K562 (cell line): ENCODE measurements around the gene MTERF4.
A peak's percentile ranks its signal among the peaks of the same experiment; 100 is the strongest.

Experiments used
- BHLHE40 ChIP-seq: IDR thresholded peaks from 2 replicates; pipeline ENCODE4 v1.6.1; 2011; ENCODE audit warnings: low read length, improper control_type of control experiment
- ETV6 ChIP-seq, 3 experiments: fragments of 150-350 bp in 1 of 3; sonication (generic) in 1 of 3; formaldehyde crosslinking in 1 of 3; IDR thresholded peaks; 2 replicates each; pipeline versions ENCODE4 v1.6.1 to v1.8.0; 2014 to 2022; ENCODE audit warnings: borderline replicate concordance in 2 of 3, low read depth in 2 of 3, antibody characterized with exemption in 1 of 3, low read length in 1 of 3, mild to moderate bottlenecking in 1 of 3, missing genetic modification reagents in 1 of 3
- EZH2 ChIP-seq: IDR thresholded peaks from 2 replicates; pipeline ENCODE4 v1.6.1; 2012; ENCODE audit warnings: low read depth, mild to moderate bottlenecking, inconsistent platforms, low read length, borderline replicate concordance
- HMGN3 ChIP-seq: IDR thresholded peaks from 2 replicates; pipeline ENCODE4 v1.6.1; 2011; ENCODE audit warnings: borderline replicate concordance, low read depth, mild to moderate bottlenecking, mixed read lengths, low read length; ENCODE audit not compliant: insufficient read length; ENCODE audit errors: extremely low read depth
- ID3 ChIP-seq, 2 experiments: fragments of 250-450 bp in 1 of 2; fragments of 450-650 bp in 1 of 2; sonication (Bioruptor Pico) in 1 of 2; IDR thresholded peaks; 2 replicates each; pipeline versions ENCODE4 v1.6.1 to v1.8.0; 2016 to 2021; ENCODE audit warnings: mild to moderate bottlenecking in 2 of 2, moderate library complexity in 2 of 2, missing compliant biosample characterization in 1 of 2, missing genetic modification characterization in 1 of 2
- NBN ChIP-seq: fragments of 450-650 bp; IDR thresholded peaks from 2 replicates; pipeline ENCODE4 v1.6.1; 2016; ENCODE audit warnings: low read depth, mild to moderate bottlenecking
- RCOR1 ChIP-seq, 2 experiments: IDR thresholded peaks; 2 replicates each; pipeline ENCODE4 v1.6.1; 2012; ENCODE audit warnings: low read depth in 2 of 2, low read length in 2 of 2, borderline replicate concordance in 1 of 2, improper control_type of control experiment in 1 of 2

GRCh38 chr2:241149925-241150659 is 48.0 kb upstream of the MTERF4 start, which contains the start of gene PPP1R7:
- TF ChIP-seq ETV6 (IDR thresholded peaks at IDR 0.05; ENCODE audit: borderline replicate concordance in 1 of 2, low read depth in 2 of 2, low read length in 1 of 2), result no peak
- TF ChIP-seq ETV6 (CRISPR knock-in tag; IDR thresholded peaks at IDR 0.05; ENCODE audit: borderline replicate concordance), result no peak
- TF ChIP-seq BHLHE40, result no peak
- TF ChIP-seq RCOR1 (IDR thresholded peaks at IDR 0.05; ENCODE audit: borderline replicate concordance in 1 of 2, low read depth in 2 of 2, low read length in 2 of 2), result peak in 1 of 2 experiments; percentile 52; a peak in 1 of 4 replicates
- TF ChIP-seq EZH2, result no peak
- TF ChIP-seq NBN, result 0 out of 2 replicates have a peak, but pooled peaks have one; percentile 25
- no peak for TF ChIP-seq ID3 (CRISPR knock-in tag; IDR thresholded peaks at IDR 0.05)
- TF ChIP-seq ID3 (tag; IDR thresholded peaks at IDR 0.05), result 0 out of 2 replicates have a peak, but pooled peaks have one; percentile 29
- peak; percentile 88 for TF ChIP-seq HMGN3
